Upper lobe of left lung (tissue), 6 donors: ENCODE measurements around the gene NAGLU. TPM values are rescaled to one million over a fixed set of nuclear protein-coding genes. Genes with fewer than 3 reads are reported as not detected.

Source experiments
- ATAC-seq, 2 donors: fragments of 200-7000 bp; cut with Tn5 transposase; one replicate each; pipeline ENCODE4 v1.9.1; 2022; ENCODE audit warnings: mild to moderate bottlenecking in 2 of 2, moderate library complexity in 2 of 2; ENCODE audit not compliant: low FRiP score in 2 of 2
- DNase-seq, 2 donors: peaks; one replicate each; pipeline ENCODE4 v3.0.0-alpha.2; 2019 to 2020
- H3K27ac ChIP-seq, 4 donors: fragments of 200-600 bp; sonication (generic); one replicate each; pipeline ENCODE4 v1.5.1; 2016 to 2019
- H3K27me3 ChIP-seq, 4 donors: fragments of 200-600 bp; sonication (generic); one replicate each; pipeline ENCODE4 v1.5.1; 2017 to 2019
- H3K36me3 ChIP-seq, 4 donors: fragments of 200-600 bp; sonication (generic); one replicate each; pipeline ENCODE4 v1.5.1; 2016 to 2019
- H3K4me1 ChIP-seq, 4 donors: fragments of 200-600 bp; sonication (generic); one replicate each; pipeline ENCODE4 v1.5.1; 2018 to 2019
- H3K4me3 ChIP-seq, 4 donors: fragments of 200-600 bp; sonication (generic); one replicate each; pipeline ENCODE4 v1.5.1; 2017 to 2019; ENCODE audit warnings: mild to moderate bottlenecking in 2 of 4, moderate library complexity in 1 of 4
- H3K9me3 ChIP-seq, 4 donors: fragments of 200-600 bp; sonication (generic); one replicate each; pipeline ENCODE4 v1.5.1; 2018 to 2019
- CTCF ChIP-seq, 6 experiments: fragments of 450-650 bp in 4 of 6; fragments of 200-600 bp in 2 of 6; sonication (generic) in 2 of 6; IDR thresholded peaks; one replicate each; pipeline ENCODE4 v1.5.1; 2016 to 2019; ENCODE audit warnings: antibody characterized with exemption in 6 of 6
- EP300 ChIP-seq, 4 donors: sonication (generic); formaldehyde crosslinking; IDR thresholded peaks; one replicate each; pipeline ENCODE4 v1.5.1; 2017; ENCODE audit warnings: antibody characterized with exemption in 4 of 4, control low read depth in 2 of 4
- POLR2A ChIP-seq, 4 donors: fragments of 450-650 bp; IDR thresholded peaks; one replicate each; pipeline ENCODE4 v1.5.1; 2016 to 2017; ENCODE audit warnings: antibody characterized with exemption in 4 of 4, mild to moderate bottlenecking in 2 of 4
- POLR2AphosphoS5 ChIP-seq, 2 donors: sonication (generic); formaldehyde crosslinking; IDR thresholded peaks; one replicate each; pipeline ENCODE4 v1.5.1; 2017; ENCODE audit warnings: antibody characterized with exemption in 2 of 2
- WGBS, 2 donors: methylation state at CpG; one replicate each; pipeline ENCODE4 v1.1.5; 2017 to 2018; 5-methylcytosine and 5-hydroxymethylcytosine counted together
- small RNA-seq, 4 donors: library from RNA; depleted of rRNA; stranded (forward); fragments of <200 nt; gene quantifications; one replicate each; pipeline ENCODE3, GENCODE V24; 2016
- total RNA-seq, 6 donors: library from RNA; depleted of rRNA in 4 of 6; stranded (reverse); fragments of >200 nt in 4 of 6; gene quantifications; one replicate each; pipeline versions ENCODE4 v1.1.0 to v1.2.1, GENCODE V29; 2016 to 2021
- donor health status: DM: no; HTN: no; CAD: no; lungs with moderate emphysema.
- donor health status: DM: no; HTN: yes; CAD: no; lungs with severe emphysema.

The NAGLU gene
- total RNA-seq, 6 donors from 2014 or later: 36.7 to 97.4 (median 68.4) TPM

- WGBS, 2 donors: 7 to 13% methylated on average over 1 of the region's 1 CpG
- ATAC-seq (peak; percentile 52 to 53), DNase-seq (peak in 1 of 2 donors; percentile 36)
- Histone ChIP-seq H3K9me3 (no peaks in the 10 kb centered on the region), H3K4me1 (peaks cover 11 to 16% (median 13%) of the 10 kb centered on the region in 4 donors), H3K27ac (peak overlapping the region in 3 of 4 donors; percentile 38 to 52 (median 39)), H3K4me3 (no peak overlapping the region), H3K27me3 (no peaks in the 10 kb centered on the region), H3K36me3 (peaks cover 47 to 96% (median 84%) of the 10 kb centered on the region in 4 donors)
- TF ChIP-seq POLR2A (IDR thresholded peaks at IDR 0.05) (peak in 1 of 4 donors; percentile 15), POLR2AphosphoS5 (IDR thresholded peaks at IDR 0.05) (no peak)
Measured at GRCh38 chr17:42585353-42585752, 49.3 kb downstream of the NAGLU start.

DNA sequence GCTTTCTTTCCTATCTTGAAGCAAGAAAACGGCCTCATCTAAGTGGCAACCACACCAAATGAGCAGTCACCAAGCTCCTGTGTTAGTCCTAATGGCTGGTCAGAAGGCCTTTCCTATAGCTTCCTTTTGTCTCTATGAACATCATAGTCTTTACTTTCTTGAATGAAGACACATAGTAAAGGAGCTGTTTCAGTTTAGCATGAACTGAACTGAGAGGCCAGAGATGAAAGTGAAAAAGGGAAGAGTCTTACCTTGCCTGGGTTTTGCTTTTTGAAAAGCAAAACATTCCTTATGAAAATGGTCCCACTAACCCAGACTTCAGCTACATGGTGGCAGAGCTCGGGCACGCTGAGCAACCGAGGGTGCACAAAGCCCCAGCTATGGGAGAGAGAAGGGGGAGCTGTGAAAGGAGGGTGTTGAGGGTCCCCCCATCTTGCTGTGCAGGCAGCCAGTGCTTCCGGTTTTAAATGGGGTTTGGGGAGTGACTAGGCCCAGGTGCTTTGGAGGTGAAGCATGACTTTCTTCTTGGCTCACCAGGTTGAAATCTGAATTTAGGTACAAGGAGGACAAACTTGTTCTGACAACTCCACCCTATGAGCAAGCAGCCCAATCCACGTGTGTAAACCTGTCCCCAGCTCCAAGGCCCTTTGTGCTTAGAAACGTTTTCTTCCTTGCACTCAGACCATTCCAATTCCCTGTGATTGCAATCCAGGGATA, 50.6 kb downstream of the NAGLU start:
- Histone ChIP-seq H3K27me3 (no peaks in the 10 kb centered on the region), H3K36me3 (peaks cover 45 to 97% (median 81%) of the 10 kb centered on the region in 4 donors), H3K27ac (no peak overlapping the region), H3K4me1 (peaks cover 11 to 16% (median 13%) of the 10 kb centered on the region in 4 donors), H3K4me3 (no peak overlapping the region), H3K9me3 (no peaks in the 10 kb centered on the region)
- 80% methylated on average over 7 of the region's 7 CpGs for WGBS, 2 donors
- DNase-seq (no peak), ATAC-seq (no peak)
- no peak for TF ChIP-seq EP300 (IDR thresholded peaks at IDR 0.05)
- no peak for TF ChIP-seq POLR2A (IDR thresholded peaks at IDR 0.05)
- TF ChIP-seq CTCF (IDR thresholded peaks at IDR 0.05): no peak
- no peak for TF ChIP-seq POLR2AphosphoS5 (IDR thresholded peaks at IDR 0.05)

DNA sequence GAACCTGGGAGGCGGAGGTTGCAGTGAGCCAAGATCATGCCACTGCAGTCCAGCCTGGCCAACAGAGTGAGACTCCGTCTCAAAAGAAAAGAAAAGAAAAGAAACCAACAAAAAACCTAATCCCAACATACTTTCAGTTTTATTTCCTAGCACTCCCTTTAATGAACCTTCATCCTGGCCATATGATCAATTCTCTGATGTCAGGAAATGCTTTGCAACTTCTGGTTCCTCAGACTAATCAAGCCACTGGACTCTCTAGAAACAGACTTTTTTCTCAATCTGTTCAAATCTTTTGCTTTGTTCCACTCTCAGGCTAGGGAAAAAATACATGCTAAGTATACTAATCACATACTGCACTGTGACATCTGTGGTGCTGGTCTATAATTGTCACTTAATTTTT, 54.8 kb downstream of the NAGLU start:
- TF ChIP-seq CTCF (IDR thresholded peaks at IDR 0.05) (no peak), EP300 (IDR thresholded peaks at IDR 0.05) (no peak), POLR2AphosphoS5 (IDR thresholded peaks at IDR 0.05) (no peak), POLR2A (IDR thresholded peaks at IDR 0.05) (no peak)
- no peak overlapping the region for H3K4me3 ChIP-seq
- ATAC-seq: no peak
- DNase-seq: no peak
- 91 to 97% methylated on average over 2 of the region's 2 CpGs for WGBS, 2 donors
- no peaks in the 10 kb centered on the region for H3K9me3 ChIP-seq
- H3K36me3 ChIP-seq: peaks cover 21 to 84% (median 51%) of the 10 kb centered on the region in 4 donors
- H3K4me1 ChIP-seq: peaks cover under 1 to 5% (median 3%) of the 10 kb centered on the region in 4 donors
- H3K27me3 ChIP-seq: no peaks in the 10 kb centered on the region
- H3K27ac ChIP-seq: no peak overlapping the region

DNA sequence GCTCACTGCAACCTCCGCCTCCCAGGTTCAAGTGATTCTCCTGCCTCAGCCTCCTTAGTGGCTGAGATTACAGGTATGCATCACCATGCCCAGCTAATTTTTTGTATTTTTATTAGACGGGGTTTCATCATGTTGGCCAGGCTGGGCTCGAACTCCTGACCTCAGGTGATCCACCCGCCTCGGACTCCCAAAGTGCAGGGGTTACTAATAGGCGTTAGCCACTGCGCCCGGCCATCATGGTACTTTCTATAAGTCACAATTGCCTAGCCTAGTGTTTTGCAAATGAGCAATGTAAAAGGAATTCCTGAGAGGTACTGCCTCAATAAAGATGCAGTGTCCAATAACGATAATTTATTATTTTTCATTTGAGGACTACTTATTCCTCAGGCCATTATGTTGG, 55.4 kb downstream of the NAGLU start:
- DNase-seq (no peak), ATAC-seq (no peak)
- WGBS, 2 donors: 92 to 97% methylated on average over 9 of the region's 9 CpGs
- peaks cover 18 to 80% (median 49%) of the 10 kb centered on the region in 4 donors for H3K36me3 ChIP-seq
- H3K27me3 ChIP-seq: no peaks in the 10 kb centered on the region
- no peak for TF ChIP-seq POLR2AphosphoS5 (IDR thresholded peaks at IDR 0.05)
- no peak for TF ChIP-seq EP300 (IDR thresholded peaks at IDR 0.05)
- TF ChIP-seq CTCF (IDR thresholded peaks at IDR 0.05): no peak
- no peak for TF ChIP-seq POLR2A (IDR thresholded peaks at IDR 0.05)
- no peak overlapping the region for H3K27ac ChIP-seq
- no peaks in the 10 kb centered on the region for H3K4me1 ChIP-seq
- no peaks in the 10 kb centered on the region for H3K9me3 ChIP-seq
- H3K4me3 ChIP-seq: no peak overlapping the region

Small RNAs within 50 kb of the gene (small RNA-seq; reads per million reads assigned to genes)
- gene MIR548AT: 0 to 0.13 (median 0) reads per million in 4 donors

Other genes starting within 250 kb of the NAGLU start
- gene STAT5A, start 247.7 kb upstream of the NAGLU start, total RNA-seq: 100 to 1,000 TPM in 1 of 6 donors, 10 to 100 TPM in 5; 33.7 to 119 (median 70.3) TPM
- gene STAT3, start 147.8 kb upstream of the NAGLU start, total RNA-seq: 100 to 1,000 TPM; 228 to 335 (median 264) TPM
- gene CAVIN1, start 113.0 kb upstream of the NAGLU start, total RNA-seq: 100 to 1,000 TPM in 5 of 6 donors, 10 to 100 TPM in 1; 89.1 to 406 (median 307) TPM
- 100 to 1,000 TPM in 3 of 6 donors, 10 to 100 TPM in 3; 68.3 to 212 (median 118) TPM for gene ATP6V0A1, start 77.4 kb upstream of the NAGLU start, total RNA-seq
- gene HSD17B1, start 16.7 kb downstream of the NAGLU start, total RNA-seq: 1 to 10 TPM in 5 of 6 donors, not detected in 1; 1.3 to 6.3 (median 1.7) TPM
- 10 to 100 TPM; 34.7 to 71.1 (median 51.4) TPM for gene COASY, start 25.9 kb downstream of the NAGLU start, total RNA-seq
- 100 to 1,000 TPM in 1 of 6 donors, 10 to 100 TPM in 5; 61.8 to 104 (median 83.5) TPM for gene MLX, start 30.9 kb downstream of the NAGLU start, total RNA-seq
- 1 to 10 TPM in 5 of 6 donors, not detected in 1; 1.9 to 6.8 (median 3.8) TPM for gene PSMC3IP, start 41.5 kb downstream of the NAGLU start, total RNA-seq
- gene RETREG3, start 73.1 kb downstream of the NAGLU start, total RNA-seq: 10 to 100 TPM; 47.1 to 89.7 (median 59.9) TPM
- 10 to 100 TPM; 27.3 to 55.4 (median 31.8) TPM for gene TUBG1, start 73.4 kb downstream of the NAGLU start, total RNA-seq
- 100 to 1,000 TPM in 1 of 6 donors, 10 to 100 TPM in 5; 12.4 to 104 (median 15.2) TPM for gene TUBG2, start 123.0 kb downstream of the NAGLU start, total RNA-seq
- 10 to 100 TPM; 18.4 to 93.2 (median 28.4) TPM for gene PLEKHH3, start 140.8 kb downstream of the NAGLU start, total RNA-seq
- 1 to 10 TPM in 4 of 6 donors, under 1 TPM in 2; 0.30 to 2.2 (median 1.4) TPM for gene CCR10, start 145.6 kb downstream of the NAGLU start, total RNA-seq
- 10 to 100 TPM in 1 of 6 donors, 1 to 10 TPM in 5; 1.7 to 37.7 (median 4.3) TPM for gene CNTNAP1, start 146.3 kb downstream of the NAGLU start, total RNA-seq
- 100 to 1,000 TPM in 1 of 6 donors, 10 to 100 TPM in 5; 30.7 to 122 (median 55.0) TPM for gene EZH1, start 208.8 kb downstream of the NAGLU start, total RNA-seq
- 100 to 1,000 TPM in 1 of 6 donors, 10 to 100 TPM in 4, not detected in 1; 12.2 to 120 (median 55.8) TPM for gene RAMP2, start 225.0 kb downstream of the NAGLU start, total RNA-seq
- 10 to 100 TPM; 19.0 to 54.6 (median 36.7) TPM for gene VPS25, start 237.2 kb downstream of the NAGLU start, total RNA-seq
- gene WNK4, start 244.4 kb downstream of the NAGLU start, total RNA-seq: 1 to 10 TPM in 1 of 6 donors, under 1 TPM in 3, not detected in 2; 0.15 to 1.8 (median 0.26) TPM